Measurements from ENCODE around the gene GSS.

GRCh38 chr20:34992751-34993417, 37.3 kb upstream of the GSS start:
- TF ChIP-seq CTCF (IDR thresholded peaks at IDR 0.05) (no peak), POLR2A (IDR thresholded peaks at IDR 0.05) (no peak)
